Activated CD4-positive, alpha-beta memory T cell treated with anti-CD3 and anti-CD28 coated beads, Interleukin-2, amount 10 ng/mL, durations not matched to agents 7 days and 5 days (primary cell): ENCODE results near the gene LDLR. TPM values are rescaled to one million over a fixed set of nuclear protein-coding genes. Genes with fewer than 3 reads are reported as not detected.

Source experiments
- total RNA-seq, 2 experiments: library from RNA; stranded (reverse); gene quantifications; one replicate each; pipeline ENCODE4 v1.2.3, GENCODE V29; 2021

The LDLR gene
- total RNA-seq, 2 experiments from 2014 or later, result 150 to 160 TPM

Other genes with a start within 250 kb of the LDLR start
- gene C19orf38, start 241.0 kb upstream of the LDLR start, total RNA-seq, result 1 to 10 TPM; 1.1 to 1.8 TPM
- gene CARM1, start 217.9 kb upstream of the LDLR start, total RNA-seq, result 10 to 100 TPM; 39.3 to 40.2 TPM
- gene YIPF2, start 160.8 kb upstream of the LDLR start, total RNA-seq, result 10 to 100 TPM; 23.8 to 26.0 TPM
- gene TIMM29, start 160.7 kb upstream of the LDLR start, total RNA-seq, result 10 to 100 TPM; 24.3 to 25.7 TPM
- gene SMARCA4, start 128.4 kb upstream of the LDLR start, total RNA-seq, result 10 to 100 TPM; 89.8 to 97.6 TPM
- gene SPC24, start 66.3 kb downstream of the LDLR start, total RNA-seq, result 10 to 100 TPM; 68.2 to 72.1 TPM
- gene KANK2, start 108.1 kb downstream of the LDLR start, total RNA-seq, result 1 to 10 TPM; 2.3 to 2.8 TPM
- not detected for gene ANGPTL8, start 150.2 kb downstream of the LDLR start, total RNA-seq
- gene DOCK6, start 173.1 kb downstream of the LDLR start, total RNA-seq, result under 1 TPM; 0.35 to 0.68 TPM
- gene TSPAN16, start 206.7 kb downstream of the LDLR start, total RNA-seq, result not detected